ENCODE data around the gene BMP2. TPM values are rescaled to one million over a fixed set of nuclear protein-coding genes. Genes with fewer than 3 reads are reported as not detected.

The BMP2 gene
- total and polyA plus RNA-seq, 12 donors = 0.80 to 5.6 (median 2.1) TPM

- H3K27ac ChIP-seq = no peak overlapping the region
- intact Hi-C loops (cut with DNase I) = no loop called here
- DNase-seq = no peak
- H3K9me3 ChIP-seq (replicated peaks in 1 of 3) = no peaks in the 10 kb centered on the region
- TF ChIP-seq CTCF (IDR thresholded peaks at IDR 0.05) (no peak), POLR2A (IDR thresholded peaks at IDR 0.05) (no peak)
- WGBS, 4 donors = 51 to 67% (median 57%) methylated on average over 7 of the region's 7 CpGs
- no peak overlapping the region for H3K4me3 ChIP-seq
- H3K4me1 ChIP-seq (replicated peaks in 1 of 2) = no peaks in the 10 kb centered on the region
- no peaks in the 10 kb centered on the region for H3K36me3 ChIP-seq (replicated peaks in 1 of 2)
- H3K27me3 ChIP-seq = no peaks in the 10 kb centered on the region
These were observed 50.7 kb downstream of the BMP2 start for GRCh38 chr20:6818033-6818808.

- WGBS, 4 donors = 40 to 50% (median 46%) methylated on average over 2 of the region's 2 CpGs
- H3K9me3 ChIP-seq (replicated peaks in 1 of 3) = no peaks in the 10 kb centered on the region
- no peaks in the 10 kb centered on the region for H3K4me1 ChIP-seq (replicated peaks in 1 of 2)
- no peaks in the 10 kb centered on the region for H3K36me3 ChIP-seq (replicated peaks in 1 of 2)
- no peak overlapping the region for H3K27ac ChIP-seq
- H3K27me3 ChIP-seq = no peaks in the 10 kb centered on the region
- intact Hi-C loops (cut with DNase I) = no loop called here
- H3K4me3 ChIP-seq = no peak overlapping the region
- no peak for TF ChIP-seq POLR2A (IDR thresholded peaks at IDR 0.05)
- TF ChIP-seq CTCF (IDR thresholded peaks at IDR 0.05) = peak in 3 of 6 experiments; percentile 10 to 15 (median 13)
- DNase-seq = no peak
These were observed 52.1 kb downstream of the BMP2 start for GRCh38 chr20:6819599-6819998.

- intact Hi-C loops (cut with DNase I) = loop anchor here in 1 of 2 donors (10.0 kb wide), 1 partner anchor 1040 kb away; no protein-coding TSS in a partner anchor
These were observed 56.9 kb downstream of the BMP2 start for GRCh38 chr20:6824401-6824800.

GRCh38 chr20:6827472-6827871, 60.0 kb downstream of the BMP2 start:
- intact Hi-C loops (cut with DNase I) = loop anchor here in 1 of 2 donors (10.0 kb wide), 1 partner anchor 1037 kb away; no protein-coding TSS in a partner anchor
- Histone ChIP-seq H3K27ac (no peak overlapping the region), H3K27me3 (no peaks in the 10 kb centered on the region), H3K4me3 (no peak overlapping the region), H3K9me3 (replicated peaks in 1 of 3) (no peaks in the 10 kb centered on the region), H3K4me1 (replicated peaks in 1 of 2) (no peaks in the 10 kb centered on the region), H3K36me3 (replicated peaks in 1 of 2) (no peaks in the 10 kb centered on the region)
- TF ChIP-seq POLR2A (IDR thresholded peaks at IDR 0.05) (no peak), CTCF (IDR thresholded peaks at IDR 0.05) (no peak)
- no peak for DNase-seq
- WGBS, 4 donors = 72 to 84% (median 79%) methylated on average over 4 of the region's 4 CpGs

More at GRCh38 chr20:6824401-6824800, 56.9 kb downstream of the BMP2 start:
- 80 to 88% (median 82%) methylated on average over 5 of the region's 5 CpGs for WGBS, 4 donors
- Histone ChIP-seq H3K4me1 (replicated peaks in 1 of 2) (no peaks in the 10 kb centered on the region), H3K27me3 (no peaks in the 10 kb centered on the region), H3K4me3 (no peak overlapping the region), H3K36me3 (replicated peaks in 1 of 2) (no peaks in the 10 kb centered on the region), H3K27ac (no peak overlapping the region), H3K9me3 (replicated peaks in 1 of 3) (no peaks in the 10 kb centered on the region)
- TF ChIP-seq POLR2A (IDR thresholded peaks at IDR 0.05) = no peak
- no peak for TF ChIP-seq CTCF (IDR thresholded peaks at IDR 0.05)
- DNase-seq = no peak

All from adrenal gland (tissue), 12 donors.